Muscle layer of colon (tissue), 2 donors: ENCODE results near the gene DMD.

Experiments
- H3K27ac ChIP-seq: one replicate; pipeline ENCODE4 v1.7.0; 2013; ENCODE audit warnings: low read depth, mild to moderate bottlenecking, low read length, moderate library complexity
- H3K27me3 ChIP-seq, 2 donors: one replicate each; pipeline ENCODE4 v1.7.0; 2013; ENCODE audit warnings: low read length in 2 of 2, mild to moderate bottlenecking in 2 of 2; ENCODE audit not compliant: insufficient read depth in 2 of 2, control insufficient read depth in 1 of 2
- H3K36me3 ChIP-seq: one replicate; pipeline ENCODE4 v1.7.0; 2013; ENCODE audit warnings: mild to moderate bottlenecking, low read length; ENCODE audit not compliant: insufficient read depth
- H3K4me1 ChIP-seq: one replicate; pipeline ENCODE4 v1.7.0; 2013; ENCODE audit warnings: mild to moderate bottlenecking, low read length; ENCODE audit not compliant: insufficient read depth
- H3K4me3 ChIP-seq, 2 donors: one replicate each; pipeline ENCODE4 v1.7.0; 2013; ENCODE audit warnings: low read length in 2 of 2, low read depth in 1 of 2, mild to moderate bottlenecking in 1 of 2, moderate library complexity in 1 of 2
- H3K9ac ChIP-seq: one replicate; pipeline ENCODE4 v1.7.0; 2013; ENCODE audit warnings: low read length
- H3K9me3 ChIP-seq: one replicate; pipeline ENCODE4 v1.7.0; 2013; ENCODE audit warnings: mild to moderate bottlenecking, low read length
- donor health status: abdominal sarcoma.
- donor health status: Adenocarcinoma of cecum.

DMD gene

GRCh38 chrX:31656013-31656412, 1555.3 kb downstream of the DMD start:
- H3K27ac ChIP-seq: no peak overlapping the region
- no peak overlapping the region for H3K9ac ChIP-seq
- no peaks in the 10 kb centered on the region for H3K27me3 ChIP-seq
- no peak overlapping the region for H3K4me3 ChIP-seq
- no peaks in the 10 kb centered on the region for H3K9me3 ChIP-seq
- H3K36me3 ChIP-seq: no peaks in the 10 kb centered on the region
- no peaks in the 10 kb centered on the region for H3K4me1 ChIP-seq

DNA sequence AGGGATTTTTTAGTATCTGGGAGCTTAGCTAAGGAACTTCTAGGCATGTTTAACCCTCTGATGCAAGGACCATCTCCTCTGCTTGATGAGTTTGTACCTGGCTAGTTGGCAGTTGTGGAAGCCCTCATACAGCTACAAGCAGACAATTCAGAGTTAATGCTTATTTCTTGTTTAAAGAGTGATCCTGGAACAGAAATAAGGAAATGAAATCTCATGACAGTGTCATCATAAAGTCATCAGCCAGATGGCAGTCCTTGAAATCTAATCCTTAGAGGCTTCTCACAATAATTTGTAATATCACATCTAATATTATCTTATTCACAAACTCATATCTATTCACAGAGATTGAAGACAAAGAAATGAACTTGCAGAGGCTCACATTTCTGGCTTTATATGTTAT, 1557.9 kb downstream of the DMD start:
- Histone ChIP-seq H3K4me3 (no peak overlapping the region), H3K9me3 (no peaks in the 10 kb centered on the region), H3K9ac (no peak overlapping the region), H3K36me3 (no peaks in the 10 kb centered on the region), H3K4me1 (no peaks in the 10 kb centered on the region), H3K27ac (no peak overlapping the region), H3K27me3 (no peaks in the 10 kb centered on the region)

DNA sequence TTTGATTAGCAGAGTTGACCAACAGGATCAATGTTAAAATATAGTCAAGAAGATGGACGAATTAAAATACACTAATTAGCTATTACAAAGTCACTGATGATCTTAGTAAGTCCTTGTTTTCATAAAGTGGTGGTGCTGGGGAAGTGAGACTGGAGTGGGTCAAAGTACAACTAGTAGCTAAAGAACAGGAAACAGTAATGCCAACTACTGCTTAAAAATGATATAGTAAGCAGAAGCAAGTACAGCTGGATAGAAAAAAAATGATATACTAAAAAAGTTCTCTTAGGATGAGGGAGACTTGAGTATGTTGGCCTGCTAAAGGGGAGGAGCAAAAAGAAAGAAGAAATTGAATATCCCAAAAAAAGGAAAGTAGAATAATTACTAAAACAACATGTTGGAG, 1558.7 kb downstream of the DMD start:
- Histone ChIP-seq H3K9ac (no peak overlapping the region), H3K4me3 (no peak overlapping the region), H3K27ac (no peak overlapping the region), H3K36me3 (no peaks in the 10 kb centered on the region), H3K9me3 (no peaks in the 10 kb centered on the region), H3K27me3 (no peaks in the 10 kb centered on the region), H3K4me1 (no peaks in the 10 kb centered on the region)

GRCh38 chrX:31649201-31649600, 1562.1 kb downstream of the DMD start:
- Histone ChIP-seq H3K9me3 (no peaks in the 10 kb centered on the region), H3K4me1 (no peaks in the 10 kb centered on the region), H3K4me3 (no peak overlapping the region), H3K9ac (no peak overlapping the region), H3K27ac (no peak overlapping the region), H3K36me3 (no peaks in the 10 kb centered on the region), H3K27me3 (no peaks in the 10 kb centered on the region)

GRCh38 chrX:31633349-31633748, 1578.0 kb downstream of the DMD start:
- Histone ChIP-seq H3K9ac (no peak overlapping the region), H3K27ac (no peak overlapping the region), H3K9me3 (no peaks in the 10 kb centered on the region), H3K36me3 (no peaks in the 10 kb centered on the region), H3K27me3 (no peaks in the 10 kb centered on the region), H3K4me1 (peaks cover 7% of the 10 kb centered on the region), H3K4me3 (no peak overlapping the region)

DNA sequence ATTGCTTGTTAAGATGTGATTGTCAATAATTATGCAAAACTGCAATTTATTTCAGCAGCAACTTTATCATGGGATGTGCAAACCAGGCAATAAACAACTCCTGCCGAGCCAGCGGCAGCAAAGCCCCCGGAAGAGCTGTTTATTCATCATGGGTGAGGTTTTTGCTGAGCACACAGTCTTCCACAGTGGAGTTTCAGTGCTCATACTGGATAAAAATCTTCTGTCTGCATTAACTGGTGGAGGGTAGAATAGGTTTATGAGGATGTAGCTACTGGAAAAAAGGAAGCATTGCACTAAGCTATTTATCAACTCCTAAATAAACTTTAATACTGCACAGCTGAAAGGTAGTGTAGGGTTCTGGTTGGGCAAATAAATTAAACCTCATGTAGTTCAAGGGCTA, 1582.2 kb downstream of the DMD start:
- no peak overlapping the region for H3K9ac ChIP-seq
- peaks cover 7% of the 10 kb centered on the region for H3K4me1 ChIP-seq
- H3K9me3 ChIP-seq: no peaks in the 10 kb centered on the region
- no peaks in the 10 kb centered on the region for H3K27me3 ChIP-seq
- no peaks in the 10 kb centered on the region for H3K36me3 ChIP-seq
- H3K4me3 ChIP-seq: no peak overlapping the region
- H3K27ac ChIP-seq: no peak overlapping the region

DNA sequence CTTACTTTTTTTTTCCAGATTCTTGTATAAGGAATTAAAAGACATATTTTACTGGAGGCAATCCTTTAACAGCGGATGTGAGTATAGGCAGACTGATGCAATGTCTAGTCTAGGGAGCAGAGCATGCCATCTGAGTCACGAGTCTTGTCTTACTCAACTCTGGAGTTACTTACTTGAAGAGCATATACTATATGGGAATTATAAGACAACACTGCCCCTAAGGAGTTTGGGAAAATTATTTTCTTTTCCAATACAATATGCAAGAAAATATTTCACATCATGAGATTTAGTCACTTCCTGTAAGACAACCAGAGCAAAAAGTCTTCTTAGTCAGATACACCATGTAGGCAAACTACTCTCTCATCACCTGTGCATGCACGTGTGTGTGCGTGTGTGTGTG, 1602.2 kb downstream of the DMD start:
- Histone ChIP-seq H3K4me3 (no peak overlapping the region), H3K27me3 (no peaks in the 10 kb centered on the region), H3K27ac (no peak overlapping the region), H3K36me3 (no peaks in the 10 kb centered on the region), H3K4me1 (no peaks in the 10 kb centered on the region), H3K9ac (no peak overlapping the region), H3K9me3 (no peaks in the 10 kb centered on the region)

DNA sequence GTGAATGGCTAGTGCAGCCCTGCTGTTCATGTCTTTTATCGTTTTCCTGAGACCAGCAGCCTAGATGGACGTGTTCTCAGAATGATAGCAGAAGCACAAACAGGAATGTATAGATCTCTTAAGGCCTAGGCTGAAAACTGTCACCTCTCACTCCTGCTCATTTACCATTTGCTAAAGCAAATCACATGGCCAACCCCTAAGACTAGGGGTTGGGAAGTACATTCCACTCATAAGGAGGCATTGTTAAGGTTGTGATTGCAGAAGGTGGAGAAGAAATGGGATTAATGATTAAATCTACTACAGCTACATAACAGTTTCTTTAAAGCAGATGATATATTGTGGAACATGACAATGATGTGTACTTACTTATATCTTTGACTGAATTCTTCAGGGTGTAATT, 1602.7 kb downstream of the DMD start:
- H3K36me3 ChIP-seq: no peaks in the 10 kb centered on the region
- H3K4me3 ChIP-seq: no peak overlapping the region
- H3K27me3 ChIP-seq: no peaks in the 10 kb centered on the region
- no peak overlapping the region for H3K9ac ChIP-seq
- no peaks in the 10 kb centered on the region for H3K9me3 ChIP-seq
- H3K27ac ChIP-seq: no peak overlapping the region
- H3K4me1 ChIP-seq: no peaks in the 10 kb centered on the region

GRCh38 chrX:31606771-31607170, 1604.6 kb downstream of the DMD start:
- H3K4me1 ChIP-seq: no peaks in the 10 kb centered on the region
- no peaks in the 10 kb centered on the region for H3K9me3 ChIP-seq
- H3K27ac ChIP-seq: no peak overlapping the region
- H3K4me3 ChIP-seq: no peak overlapping the region
- H3K27me3 ChIP-seq: no peaks in the 10 kb centered on the region
- no peaks in the 10 kb centered on the region for H3K36me3 ChIP-seq
- H3K9ac ChIP-seq: no peak overlapping the region

GRCh38 chrX:31604629-31605221, 1606.6 kb downstream of the DMD start:
- H3K27me3 ChIP-seq: no peaks in the 10 kb centered on the region
- no peak overlapping the region for H3K4me3 ChIP-seq
- no peaks in the 10 kb centered on the region for H3K4me1 ChIP-seq
- H3K36me3 ChIP-seq: no peaks in the 10 kb centered on the region
- no peak overlapping the region for H3K27ac ChIP-seq
- H3K9ac ChIP-seq: no peak overlapping the region
- no peaks in the 10 kb centered on the region for H3K9me3 ChIP-seq

- H3K27ac ChIP-seq: no peak overlapping the region
- H3K4me1 ChIP-seq: no peaks in the 10 kb centered on the region
- H3K36me3 ChIP-seq: no peaks in the 10 kb centered on the region
- H3K9me3 ChIP-seq: no peaks in the 10 kb centered on the region
- H3K4me3 ChIP-seq: no peak overlapping the region
- no peak overlapping the region for H3K9ac ChIP-seq
- H3K27me3 ChIP-seq: no peaks in the 10 kb centered on the region
Observed at GRCh38 chrX:31603411-31604120, 1607.8 kb downstream of the DMD start.

GRCh38 chrX:31600823-31601222, 1610.5 kb downstream of the DMD start:
- Histone ChIP-seq H3K9ac (no peak overlapping the region), H3K27ac (no peak overlapping the region), H3K4me3 (no peak overlapping the region), H3K27me3 (no peaks in the 10 kb centered on the region), H3K9me3 (no peaks in the 10 kb centered on the region), H3K36me3 (no peaks in the 10 kb centered on the region), H3K4me1 (no peaks in the 10 kb centered on the region)
